ENCODE data around the gene CHCHD3. TPM values are rescaled to one million over a fixed set of nuclear protein-coding genes. Genes with fewer than 3 reads are reported as not detected.

Gene CHCHD3
- total RNA-seq, 2 experiments from 2014 or later = 21.6 to 21.7 TPM

- intact Hi-C loops (cut with DNase I, micrococcal nuclease) = no loop called here
- DNase-seq = no peak
- Mint-ChIP-seq H3K27me3 (no peaks in the 10 kb centered on the region), H3K4me1 (ENCODE audit: low read depth) (peaks cover 64% of the 10 kb centered on the region), H3K36me3 (ENCODE audit: low read depth) (no peaks in the 10 kb centered on the region), H3K9me3 (no peaks in the 10 kb centered on the region), H3K27ac (no peak overlapping the region), H3K4me3 (no peak overlapping the region)
- H3K9me3 ChIP-seq (ENCODE audit: control insufficient read depth in 1 of 2, insufficient read depth in 1 of 2, low read length in 2 of 2) = no peaks in the 10 kb centered on the region
- TF ChIP-seq, protein P1, sequence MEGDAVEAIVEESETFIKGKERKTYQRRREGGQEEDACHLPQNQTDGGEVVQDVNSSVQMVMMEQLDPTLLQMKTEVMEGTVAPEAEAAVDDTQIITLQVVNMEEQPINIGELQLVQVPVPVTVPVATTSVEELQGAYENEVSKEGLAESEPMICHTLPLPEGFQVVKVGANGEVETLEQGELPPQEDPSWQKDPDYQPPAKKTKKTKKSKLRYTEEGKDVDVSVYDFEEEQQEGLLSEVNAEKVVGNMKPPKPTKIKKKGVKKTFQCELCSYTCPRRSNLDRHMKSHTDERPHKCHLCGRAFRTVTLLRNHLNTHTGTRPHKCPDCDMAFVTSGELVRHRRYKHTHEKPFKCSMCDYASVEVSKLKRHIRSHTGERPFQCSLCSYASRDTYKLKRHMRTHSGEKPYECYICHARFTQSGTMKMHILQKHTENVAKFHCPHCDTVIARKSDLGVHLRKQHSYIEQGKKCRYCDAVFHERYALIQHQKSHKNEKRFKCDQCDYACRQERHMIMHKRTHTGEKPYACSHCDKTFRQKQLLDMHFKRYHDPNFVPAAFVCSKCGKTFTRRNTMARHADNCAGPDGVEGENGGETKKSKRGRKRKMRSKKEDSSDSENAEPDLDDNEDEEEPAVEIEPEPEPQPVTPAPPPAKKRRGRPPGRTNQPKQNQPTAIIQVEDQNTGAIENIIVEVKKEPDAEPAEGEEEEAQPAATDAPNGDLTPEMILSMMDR (IDR thresholded peaks at IDR 0.05) = no peak
- no peaks in the 10 kb centered on the region for H3K36me3 ChIP-seq (ENCODE audit: insufficient read depth, low read length)
- POLR2A ChIA-PET = no interaction called here
- no peaks in the 10 kb centered on the region for H3K27me3 ChIP-seq (ENCODE audit: control insufficient read depth in 1 of 2, insufficient read depth in 2 of 2, low read length in 2 of 2)
- CTCF ChIA-PET = no interaction called here
- no peaks in the 10 kb centered on the region for H3K4me1 ChIP-seq (ENCODE audit: insufficient read depth, low read length)
- ATAC-seq (ENCODE audit: poor library complexity) = no peak
- no peak overlapping the region for H3K4me3 ChIP-seq (ENCODE audit: low read length)
- no peak overlapping the region for H3K27ac ChIP-seq (ENCODE audit: low read depth in 1 of 2, low read length in 2 of 2)
Measured at GRCh38 chr7:132998763-132999162, 83.1 kb downstream of the CHCHD3 start.

GRCh38 chr7:132997505-132997904 lies 84.4 kb downstream of the CHCHD3 start:
- DNase-seq = no peak
- ATAC-seq (ENCODE audit: poor library complexity) = no peak
- ChIA-PET POLR2A (no interaction called here), CTCF (no interaction called here)
- Histone ChIP-seq H3K4me3 (ENCODE audit: low read length) (no peak overlapping the region), H3K36me3 (ENCODE audit: insufficient read depth, low read length) (no peaks in the 10 kb centered on the region), H3K9me3 (ENCODE audit: control insufficient read depth in 1 of 2, insufficient read depth in 1 of 2, low read length in 2 of 2) (no peaks in the 10 kb centered on the region), H3K4me1 (ENCODE audit: insufficient read depth, low read length) (no peaks in the 10 kb centered on the region), H3K27me3 (ENCODE audit: control insufficient read depth in 1 of 2, insufficient read depth in 2 of 2, low read length in 2 of 2) (no peaks in the 10 kb centered on the region), H3K27ac (ENCODE audit: low read depth in 1 of 2, low read length in 2 of 2) (no peak overlapping the region)
- Mint-ChIP-seq H3K27ac (no peak overlapping the region), H3K27me3 (no peaks in the 10 kb centered on the region), H3K4me3 (no peak overlapping the region), H3K9me3 (no peaks in the 10 kb centered on the region), H3K36me3 (ENCODE audit: low read depth) (no peaks in the 10 kb centered on the region), H3K4me1 (ENCODE audit: low read depth) (peaks cover 60% of the 10 kb centered on the region)
- intact Hi-C loops (cut with DNase I, micrococcal nuclease) = no loop called here
- TF ChIP-seq, protein P1 (IDR thresholded peaks at IDR 0.05) = no peak

GRCh38 chr7:132996581-132997242 lies 85.2 kb downstream of the CHCHD3 start:
- no peaks in the 10 kb centered on the region for H3K9me3 ChIP-seq (ENCODE audit: control insufficient read depth in 1 of 2, insufficient read depth in 1 of 2, low read length in 2 of 2)
- ChIA-PET CTCF (no interaction called here), POLR2A (no interaction called here)
- TF ChIP-seq, protein P1 (IDR thresholded peaks at IDR 0.05) = no peak
- no peaks in the 10 kb centered on the region for H3K36me3 Mint-ChIP-seq (ENCODE audit: low read depth)
- H3K4me1 Mint-ChIP-seq (ENCODE audit: low read depth) = peaks cover 52% of the 10 kb centered on the region
- no peak overlapping the region for H3K4me3 ChIP-seq (ENCODE audit: low read length)
- intact Hi-C loops (cut with DNase I, micrococcal nuclease) = no loop called here
- no peaks in the 10 kb centered on the region for H3K36me3 ChIP-seq (ENCODE audit: insufficient read depth, low read length)
- H3K27ac Mint-ChIP-seq = no peak overlapping the region
- H3K27ac ChIP-seq (ENCODE audit: low read depth in 1 of 2, low read length in 2 of 2) = no peak overlapping the region
- no peaks in the 10 kb centered on the region for H3K27me3 Mint-ChIP-seq
- ATAC-seq (ENCODE audit: poor library complexity) (no peak), DNase-seq (no peak)
- H3K9me3 Mint-ChIP-seq = no peaks in the 10 kb centered on the region
- H3K27me3 ChIP-seq (ENCODE audit: control insufficient read depth in 1 of 2, insufficient read depth in 2 of 2, low read length in 2 of 2) = no peaks in the 10 kb centered on the region
- no peaks in the 10 kb centered on the region for H3K4me1 ChIP-seq (ENCODE audit: insufficient read depth, low read length)
- no peak overlapping the region for H3K4me3 Mint-ChIP-seq
